ENCODE measurements around the gene ADAM10. TPM values are rescaled to one million over a fixed set of nuclear protein-coding genes. Genes with fewer than 3 reads are reported as not detected.

The ADAM10 gene
- total RNA-seq, 8 experiments from 2014 or later, result 38.5 to 110 (median 73.6) TPM

GRCh38 chr15:58702233-58702632 is 47.3 kb downstream of the ADAM10 start:
- Histone ChIP-seq H3K27ac (no peak overlapping the region), H3K4me1 (replicated peaks in 1 of 2) (no peaks in the 10 kb centered on the region), H3K4me3 (no peak overlapping the region)
- no peak for ATAC-seq (replicated peaks in 6 of 8)
- in situ Hi-C loops (cut with MboI; ENCODE audit: low pct_unique_long_range_greater_than_20kb in 2 of 9, low sequenced_read_pairs in 9 of 9, unreplicated experiment in 9 of 9), result no loop called here
- 86 to 100% (median 98%) methylated on average over 1 to 2 of the region's 2 CpGs; no CpG with 5 or more reads in 2 of the 10 experiments for WGBS, 10 experiments

- WGBS, 10 experiments, result 10 to 100% (median 95%) methylated on average over 2 to 4 of the region's 4 CpGs
- H3K4me3 ChIP-seq, result no peak overlapping the region
- peak in 3 of 8 experiments; percentile 51 to 68 (median 61) for ATAC-seq (replicated peaks in 6 of 8)
- no peak overlapping the region for H3K27ac ChIP-seq
- no peaks in the 10 kb centered on the region for H3K4me1 ChIP-seq (replicated peaks in 1 of 2)
- in situ Hi-C loops (cut with MboI; ENCODE audit: low pct_unique_long_range_greater_than_20kb in 2 of 9, low sequenced_read_pairs in 9 of 9, unreplicated experiment in 9 of 9), result no loop called here
Measured at GRCh38 chr15:58701376-58701775, 48.1 kb downstream of the ADAM10 start.

GRCh38 chr15:58699769-58700168 is 49.7 kb downstream of the ADAM10 start:
- peaks cover 0 to 3% of the 10 kb centered on the region in 2 donors for H3K4me1 ChIP-seq (replicated peaks in 1 of 2)
- ATAC-seq (replicated peaks in 6 of 8), result no peak
- WGBS, 10 experiments, result 86 to 100% (median 98%) methylated on average over 1 to 2 of the region's 2 CpGs
- no peak overlapping the region for H3K27ac ChIP-seq
- H3K4me3 ChIP-seq, result no peak overlapping the region
- in situ Hi-C loops (cut with MboI; ENCODE audit: low pct_unique_long_range_greater_than_20kb in 2 of 9, low sequenced_read_pairs in 9 of 9, unreplicated experiment in 9 of 9), result no loop called here

- whole genome bisulfite sequencing, 10 experiments, result 83 to 100% (median 100%) methylated on average over 1 to 2 of the region's 2 CpGs
- Histone ChIP-seq H3K27ac (no peak overlapping the region), H3K4me3 (no peak overlapping the region)
Measured at GRCh38 chr15:58698887-58699641, 50.4 kb downstream of the ADAM10 start.

GRCh38 chr15:58697220-58697619 is 52.3 kb downstream of the ADAM10 start:
- in situ Hi-C loops (cut with MboI; ENCODE audit: low pct_unique_long_range_greater_than_20kb in 2 of 9, low sequenced_read_pairs in 9 of 9, unreplicated experiment in 9 of 9), result no loop called here
- Histone ChIP-seq H3K4me3 (no peak overlapping the region), H3K27ac (no peak overlapping the region), H3K4me1 (replicated peaks in 1 of 2) (peaks cover 0 to 3% of the 10 kb centered on the region in 2 donors)
- WGBS, 10 experiments, result 100% methylated on average over 1 of the region's 2 CpGs; no CpG with 5 or more reads in 9 of the 10 experiments
- ATAC-seq (replicated peaks in 6 of 8), result no peak

More at GRCh38 chr15:58698887-58699641, 50.4 kb downstream of the ADAM10 start:
- no peak for ATAC-seq (replicated peaks in 6 of 8)
- peaks cover 0 to 3% of the 10 kb centered on the region in 2 donors for H3K4me1 ChIP-seq (replicated peaks in 1 of 2)
- in situ Hi-C loops (cut with MboI; ENCODE audit: low pct_unique_long_range_greater_than_20kb in 2 of 9, low sequenced_read_pairs in 9 of 9, unreplicated experiment in 9 of 9), result no loop called here

- H3K4me3 ChIP-seq, result no peak overlapping the region
- peak in 2 of 8 experiments; percentile 18 to 69 for ATAC-seq (replicated peaks in 6 of 8)
- no peak overlapping the region for H3K27ac ChIP-seq
- peaks cover 0 to 3% of the 10 kb centered on the region in 2 donors for H3K4me1 ChIP-seq (replicated peaks in 1 of 2)
- WGBS, 10 experiments, result 67 to 100% (median 100%) methylated on average over 1 to 4 of the region's 6 CpGs; no CpG with 5 or more reads in 3 of the 10 experiments
- in situ Hi-C loops (cut with MboI; ENCODE audit: low pct_unique_long_range_greater_than_20kb in 2 of 9, low sequenced_read_pairs in 9 of 9, unreplicated experiment in 9 of 9), result no loop called here
Measured at GRCh38 chr15:58696738-58697137, 52.8 kb downstream of the ADAM10 start.

GRCh38 chr15:58694641-58695398 is 54.7 kb downstream of the ADAM10 start:
- 32 to 97% (median 72%) methylated on average over 2 to 3 of the region's 3 CpGs for WGBS, 10 experiments
- peaks cover 0 to 3% of the 10 kb centered on the region in 2 donors for H3K4me1 ChIP-seq (replicated peaks in 1 of 2)
- in situ Hi-C loops (cut with MboI; ENCODE audit: low pct_unique_long_range_greater_than_20kb in 2 of 9, low sequenced_read_pairs in 9 of 9, unreplicated experiment in 9 of 9), result no loop called here
- H3K4me3 ChIP-seq, result no peak overlapping the region
- no peak overlapping the region for H3K27ac ChIP-seq
- ATAC-seq (replicated peaks in 6 of 8), result peak in 1 of 8 experiments; percentile 61

GRCh38 chr15:58690703-58691102 is 58.8 kb downstream of the ADAM10 start:
- Histone ChIP-seq H3K4me3 (no peak overlapping the region), H3K4me1 (replicated peaks in 1 of 2) (peaks cover 0 to 3% of the 10 kb centered on the region in 2 donors), H3K27ac (no peak overlapping the region)
- 29 to 100% (median 80%) methylated on average over 1 to 2 of the region's 3 CpGs; no CpG with 5 or more reads in 6 of the 10 experiments for WGBS, 10 experiments
- no peak for ATAC-seq (replicated peaks in 6 of 8)
- in situ Hi-C loops (cut with MboI; ENCODE audit: low pct_unique_long_range_greater_than_20kb in 2 of 9, low sequenced_read_pairs in 9 of 9, unreplicated experiment in 9 of 9), result no loop called here

GRCh38 chr15:58689646-58690045 is 59.9 kb downstream of the ADAM10 start:
- ATAC-seq (replicated peaks in 6 of 8), result no peak
- H3K4me1 ChIP-seq (replicated peaks in 1 of 2), result no peaks in the 10 kb centered on the region
- no peak overlapping the region for H3K4me3 ChIP-seq
- in situ Hi-C loops (cut with MboI; ENCODE audit: low pct_unique_long_range_greater_than_20kb in 2 of 9, low sequenced_read_pairs in 9 of 9, unreplicated experiment in 9 of 9), result no loop called here
- H3K27ac ChIP-seq, result no peak overlapping the region

- no peak overlapping the region for H3K27ac ChIP-seq
- in situ Hi-C loops (cut with MboI; ENCODE audit: low pct_unique_long_range_greater_than_20kb in 2 of 9, low sequenced_read_pairs in 9 of 9, unreplicated experiment in 9 of 9), result no loop called here
- H3K4me3 ChIP-seq, result no peak overlapping the region
- WGBS, 10 experiments, result 77 to 100% (median 98%) methylated on average over 1 to 6 of the region's 8 CpGs; no CpG with 5 or more reads in 6 of the 10 experiments
- no peak for ATAC-seq (replicated peaks in 6 of 8)
- H3K4me1 ChIP-seq (replicated peaks in 1 of 2), result no peaks in the 10 kb centered on the region
Measured at GRCh38 chr15:58686286-58686685, 63.2 kb downstream of the ADAM10 start.

GRCh38 chr15:58684751-58685150 is 64.8 kb downstream of the ADAM10 start:
- ATAC-seq (replicated peaks in 6 of 8), result no peak
- WGBS, 10 experiments, result 80 to 100% (median 100%) methylated on average over 1 to 4 of the region's 4 CpGs
- H3K4me3 ChIP-seq, result no peak overlapping the region
- H3K4me1 ChIP-seq (replicated peaks in 1 of 2), result no peaks in the 10 kb centered on the region
- no peak overlapping the region for H3K27ac ChIP-seq
- in situ Hi-C loops (cut with MboI; ENCODE audit: low pct_unique_long_range_greater_than_20kb in 2 of 9, low sequenced_read_pairs in 9 of 9, unreplicated experiment in 9 of 9), result no loop called here

- ATAC-seq (replicated peaks in 6 of 8), result no peak
- in situ Hi-C loops (cut with MboI; ENCODE audit: low pct_unique_long_range_greater_than_20kb in 2 of 9, low sequenced_read_pairs in 9 of 9, unreplicated experiment in 9 of 9), result no loop called here
- Histone ChIP-seq H3K27ac (no peak overlapping the region), H3K4me1 (replicated peaks in 1 of 2) (no peaks in the 10 kb centered on the region), H3K4me3 (no peak overlapping the region)
- 100% methylated on average over 1 to 3 of the region's 3 CpGs; no CpG with 5 or more reads in 4 of the 10 experiments for WGBS, 10 experiments
Measured at GRCh38 chr15:58684036-58684710, 65.3 kb downstream of the ADAM10 start.

- no peak for ATAC-seq (replicated peaks in 6 of 8)
- Histone ChIP-seq H3K4me3 (no peak overlapping the region), H3K4me1 (replicated peaks in 1 of 2) (no peaks in the 10 kb centered on the region), H3K27ac (no peak overlapping the region)
- in situ Hi-C loops (cut with MboI; ENCODE audit: low pct_unique_long_range_greater_than_20kb in 2 of 9, low sequenced_read_pairs in 9 of 9, unreplicated experiment in 9 of 9), result no loop called here
- 88 to 100% (median 100%) methylated on average over 1 to 2 of the region's 2 CpGs for WGBS, 10 experiments
Measured at GRCh38 chr15:58682234-58682633, 67.3 kb downstream of the ADAM10 start.

Measured in motor neuron (in vitro differentiated cells).